ENCODE results near the gene PTPRN2.

Gene PTPRN2

GRCh38 chr7:158317238-158318205 lies 270.1 kb downstream of the PTPRN2 start:
- no peak for TF ChIP-seq CTCF (IDR thresholded peaks at IDR 0.05; ENCODE audit: low read depth, low read length)
- no peak for DNase-seq (ENCODE audit: extremely low read depth, low read depth)

GRCh38 chr7:158316466-158317031 lies 271.1 kb downstream of the PTPRN2 start:
- DNase-seq (ENCODE audit: extremely low read depth, low read depth), result no peak
- TF ChIP-seq CTCF (IDR thresholded peaks at IDR 0.05; ENCODE audit: low read depth, low read length), result no peak

- no peak for DNase-seq (ENCODE audit: extremely low read depth, low read depth)
- no peak for TF ChIP-seq CTCF (IDR thresholded peaks at IDR 0.05; ENCODE audit: low read depth, low read length)
These were observed 271.7 kb downstream of the PTPRN2 start for GRCh38 chr7:158315881-158316280.

- no peak for DNase-seq (ENCODE audit: extremely low read depth, low read depth)
- TF ChIP-seq CTCF (IDR thresholded peaks at IDR 0.05; ENCODE audit: low read depth, low read length), result no peak
These were observed 272.3 kb downstream of the PTPRN2 start for GRCh38 chr7:158315326-158315725.

GRCh38 chr7:158314394-158314793 lies 273.2 kb downstream of the PTPRN2 start:
- DNase-seq (ENCODE audit: extremely low read depth, low read depth), result no peak
- TF ChIP-seq CTCF (IDR thresholded peaks at IDR 0.05; ENCODE audit: low read depth, low read length), result no peak

- no peak for DNase-seq (ENCODE audit: extremely low read depth, low read depth)
- TF ChIP-seq CTCF (IDR thresholded peaks at IDR 0.05; ENCODE audit: low read depth, low read length), result no peak
These were observed 273.7 kb downstream of the PTPRN2 start for GRCh38 chr7:158313931-158314330.

- no peak for DNase-seq (ENCODE audit: extremely low read depth, low read depth)
- no peak for TF ChIP-seq CTCF (IDR thresholded peaks at IDR 0.05; ENCODE audit: low read depth, low read length)
These were observed 274.8 kb downstream of the PTPRN2 start for GRCh38 chr7:158312789-158313188.

Measured in AG09319 (cell line).